A549 (cell line): Measurements from ENCODE around the gene ASCC2.

ENCODE experiments used
- EHMT2 ChIP-seq: fragments of 200-600 bp; sonication (generic); IDR thresholded peaks from 2 replicates; pipeline ENCODE4 v1.6.1; 2016; ENCODE audit warnings: antibody characterized with exemption, low read depth, mild to moderate bottlenecking, moderate library complexity
- EP300 ChIP-seq, 2 experiments: fragments of >200 bp; sonication (Bioruptor Twin); formaldehyde crosslinking; IDR thresholded peaks; 2 replicates in 1 of 2; 3 replicates in 1 of 2; pipeline ENCODE4 v1.6.1; 2016 to 2017
- MYC ChIP-seq: IDR thresholded peaks from 2 replicates; pipeline ENCODE4 v1.6.1; 2012; ENCODE audit warnings: mild to moderate bottlenecking, inconsistent platforms, low read length, improper control_type of control experiment, borderline replicate concordance
- POLR2A ChIP-seq: IDR thresholded peaks from 2 replicates; pipeline ENCODE4 v1.6.1; 2012; ENCODE audit warnings: mild to moderate bottlenecking, low read length
- TF ChIP-seq, protein P1 (sequence below): fragments of >200 bp; sonication (Bioruptor Twin); formaldehyde crosslinking; IDR thresholded peaks from 3 replicates; pipeline ENCODE4 v1.5.1; 2016

DNA sequence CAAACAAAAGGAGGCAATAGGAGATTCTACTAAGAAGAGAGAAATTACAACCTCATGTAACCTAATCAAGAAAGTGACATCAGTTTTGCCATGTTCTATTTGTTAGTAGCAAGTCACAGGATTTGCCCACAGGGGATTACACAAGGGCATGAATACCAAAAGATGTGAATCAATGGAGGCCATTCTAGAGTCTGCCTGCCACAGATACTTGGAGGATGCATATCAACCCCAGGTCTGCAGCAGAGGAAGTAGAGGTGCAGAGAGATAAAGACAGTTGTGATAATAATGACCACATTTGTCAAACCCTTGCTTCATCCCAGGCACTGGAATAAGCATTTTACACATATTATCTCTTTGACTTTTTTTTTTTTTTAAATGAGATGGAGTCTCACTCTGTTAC is 2.4 kb upstream of the ASCC2 start:
- TF ChIP-seq POLR2A (no peak), MYC (no peak), EP300 (IDR thresholded peaks at IDR 0.05) (no peak), EHMT2 (no peak)
- TF ChIP-seq, protein P1, sequence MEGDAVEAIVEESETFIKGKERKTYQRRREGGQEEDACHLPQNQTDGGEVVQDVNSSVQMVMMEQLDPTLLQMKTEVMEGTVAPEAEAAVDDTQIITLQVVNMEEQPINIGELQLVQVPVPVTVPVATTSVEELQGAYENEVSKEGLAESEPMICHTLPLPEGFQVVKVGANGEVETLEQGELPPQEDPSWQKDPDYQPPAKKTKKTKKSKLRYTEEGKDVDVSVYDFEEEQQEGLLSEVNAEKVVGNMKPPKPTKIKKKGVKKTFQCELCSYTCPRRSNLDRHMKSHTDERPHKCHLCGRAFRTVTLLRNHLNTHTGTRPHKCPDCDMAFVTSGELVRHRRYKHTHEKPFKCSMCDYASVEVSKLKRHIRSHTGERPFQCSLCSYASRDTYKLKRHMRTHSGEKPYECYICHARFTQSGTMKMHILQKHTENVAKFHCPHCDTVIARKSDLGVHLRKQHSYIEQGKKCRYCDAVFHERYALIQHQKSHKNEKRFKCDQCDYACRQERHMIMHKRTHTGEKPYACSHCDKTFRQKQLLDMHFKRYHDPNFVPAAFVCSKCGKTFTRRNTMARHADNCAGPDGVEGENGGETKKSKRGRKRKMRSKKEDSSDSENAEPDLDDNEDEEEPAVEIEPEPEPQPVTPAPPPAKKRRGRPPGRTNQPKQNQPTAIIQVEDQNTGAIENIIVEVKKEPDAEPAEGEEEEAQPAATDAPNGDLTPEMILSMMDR: no peak
